H7 (cell line): ENCODE data around the gene TMEM101. TPM values are rescaled to one million over a fixed set of nuclear protein-coding genes. Genes with fewer than 3 reads are reported as not detected.

Experiments
- total RNA-seq: library from RNA; depleted of rRNA; stranded (reverse); fragments of >200 nt; shearing (Covaris generic); gene quantifications from 2 replicates; pipeline ENCODE4 v1.2.3, GENCODE V29; 2014; rRNA removed

Gene TMEM101
- total RNA-seq, 1 experiment from 2014 or later: 31.7 TPM

Other genes with a start within 250 kb of the TMEM101 start
- gene DUSP3, start 236.0 kb downstream of the TMEM101 start, total RNA-seq: 30.4 and 35.5 TPM in 2 replicates
- gene CFAP97D1, start 234.5 kb downstream of the TMEM101 start, total RNA-seq: 0.21 and 0.37 TPM in 2 replicates
- gene MPP3, start 181.8 kb downstream of the TMEM101 start, total RNA-seq: 7.7 and 8.3 TPM in 2 replicates
- not detected in 2 replicates for gene CD300LG, start 167.8 kb downstream of the TMEM101 start, total RNA-seq
- 9.0 and 12.2 TPM in 2 replicates for gene MPP2, start 107.4 kb downstream of the TMEM101 start, total RNA-seq
- not detected in 2 replicates for gene PPY, start 72.5 kb downstream of the TMEM101 start, total RNA-seq
- 0.67 and 1.8 TPM in 2 replicates for gene PYY, start 61.0 kb downstream of the TMEM101 start, total RNA-seq
- 5.1 and 5.9 TPM in 2 replicates for gene NAGS, start 10.3 kb downstream of the TMEM101 start, total RNA-seq
- gene LSM12, start 51.7 kb upstream of the TMEM101 start, total RNA-seq: 101 and 109 TPM in 2 replicates
- 94.0 and 104 TPM in 2 replicates for gene G6PC3, start 55.8 kb upstream of the TMEM101 start, total RNA-seq
- 72.5 and 89.0 TPM in 2 replicates for gene HDAC5, start 108.7 kb upstream of the TMEM101 start, total RNA-seq
- 12.9 and 15.7 TPM in 2 replicates for gene HROB, start 127.0 kb upstream of the TMEM101 start, total RNA-seq
- 0.17 TPM in 1 of 2 replicates, not detected in the other for gene ASB16, start 155.7 kb upstream of the TMEM101 start, total RNA-seq
- 19.1 and 25.7 TPM in 2 replicates for gene TMUB2, start 172.0 kb upstream of the TMEM101 start, total RNA-seq
- gene ATXN7L3, start 184.9 kb upstream of the TMEM101 start, total RNA-seq: 80.6 and 83.4 TPM in 2 replicates
- 63.3 and 66.2 TPM in 2 replicates for gene UBTF, start 204.7 kb upstream of the TMEM101 start, total RNA-seq